Smooth muscle cell (in vitro differentiated cells): Measurements from ENCODE around the gene UTP3. TPM values are rescaled to one million over a fixed set of nuclear protein-coding genes. Genes with fewer than 3 reads are reported as not detected.
"Not testable (repeated sequence)": the region's sequence is repeated elsewhere in the genome, so short reads cannot be mapped to it uniquely, and the experiment has no call there.

ENCODE experiments used
- DNase-seq: peaks from one replicate; lab custom pipeline; 2025; ENCODE audit not compliant: unreplicated experiment; lab: John Stamatoyannopoulos, UW
- H2AFZ ChIP-seq: fragments of 200-600 bp; sonication (generic); 2 replicates; pipeline ENCODE4 v1.6.0; 2016; ENCODE audit warnings: antibody characterized with exemption, low read depth, mild to moderate bottlenecking
- H3F3A ChIP-seq: fragments of 200-600 bp; sonication (generic); 2 replicates; pipeline ENCODE4 v1.6.0; 2017; ENCODE audit warnings: antibody characterized with exemption, low read depth
- H3K27ac ChIP-seq: fragments of 200-600 bp; sonication (generic); 2 replicates; pipeline ENCODE4 v1.5.1; 2016; ENCODE audit warnings: low read depth, mild to moderate bottlenecking
- H3K27me3 ChIP-seq: fragments of 200-600 bp; sonication (generic); 2 replicates; pipeline ENCODE4 v1.6.1; 2016; ENCODE audit warnings: low read depth, mild to moderate bottlenecking
- H3K36me3 ChIP-seq: fragments of 200-600 bp; sonication (generic); 2 replicates; pipeline ENCODE4 v1.5.1; 2016; ENCODE audit warnings: low read depth
- H3K4me1 ChIP-seq: fragments of 200-600 bp; sonication (generic); 2 replicates; pipeline ENCODE4 v1.5.1; 2016; ENCODE audit warnings: low read depth
- H3K4me2 ChIP-seq: fragments of 200-600 bp; sonication (generic); 2 replicates; pipeline ENCODE4 v1.6.0; 2016; ENCODE audit warnings: mild to moderate bottlenecking
- H3K4me3 ChIP-seq: fragments of 200-600 bp; sonication (generic); 2 replicates; pipeline ENCODE4 v1.5.1; 2016; ENCODE audit warnings: mild to moderate bottlenecking
- H3K79me2 ChIP-seq: fragments of 200-600 bp; sonication (generic); 2 replicates; pipeline ENCODE4 v1.6.0; 2016; ENCODE audit warnings: low read depth, mild to moderate bottlenecking
- H3K9ac ChIP-seq: fragments of 200-600 bp; sonication (generic); 2 replicates; pipeline ENCODE4 v1.6.0; 2016; ENCODE audit warnings: low read depth
- H3K9me3 ChIP-seq: fragments of 200-600 bp; sonication (generic); replicated peaks from 2 replicates; pipeline ENCODE4 v1.5.1; 2016; ENCODE audit warnings: low read depth
- H4K20me1 ChIP-seq: fragments of 200-600 bp; sonication (generic); 2 replicates; pipeline ENCODE4 v1.6.0; 2016; ENCODE audit warnings: low read depth
- WGBS: methylation state at CpG from one replicate; pipeline ENCODE4 v1.1.7; 2016; ENCODE audit warnings: low lambda C conversion rate; 5-methylcytosine and 5-hydroxymethylcytosine counted together
- polyA plus RNA-seq: library from polyadenylated mRNA; unstranded; fragments of >200 nt; fragmentation: Nextera tagmentation; extraction: Ambion mirVana; gene quantifications from 2 replicates; pipeline ENCODE4 v1.2.1, GENCODE V29; 2016
- total RNA-seq: library from RNA; depleted of rRNA; stranded (reverse); fragments of >200 nt; gene quantifications from 2 replicates; pipeline ENCODE4 v1.2.3, GENCODE V29; 2014
- TF ChIP-seq, protein P1 (sequence below): fragments of 200-600 bp; sonication (generic); IDR thresholded peaks from 2 replicates; pipeline ENCODE4 v1.5.1; 2017; ENCODE audit warnings: borderline replicate concordance, mild to moderate bottlenecking, antibody characterized with exemption; ENCODE audit not compliant: insufficient read depth, poor library complexity, severe bottlenecking

Gene UTP3
- total and polyA plus RNA-seq, 2 experiments from 2014 or later: 11.8 to 15.2 TPM

DNA sequence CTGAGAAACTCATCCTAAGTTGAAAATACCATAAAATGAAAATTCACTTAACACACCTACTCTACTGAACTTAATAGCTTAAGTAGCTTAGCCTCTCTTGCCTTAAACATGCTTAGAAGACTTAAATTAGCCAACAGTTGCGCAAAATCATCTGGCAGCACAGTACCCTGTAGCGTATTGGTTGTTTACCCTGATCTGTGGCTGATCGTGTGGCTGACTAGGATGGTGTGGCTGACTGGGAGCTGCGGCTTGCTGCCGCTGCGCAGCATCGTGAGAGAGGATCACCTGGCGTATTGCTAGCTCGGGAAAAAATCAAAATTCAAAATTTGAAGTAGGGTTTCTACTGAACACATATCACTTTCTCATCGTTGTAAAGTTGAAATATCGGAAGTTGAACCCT lies 39.8 kb downstream of the UTP3 start:
- Histone ChIP-seq H2AFZ (no peak overlapping the region), H3K36me3 (no peaks in the 10 kb centered on the region), H3K27ac (no peak overlapping the region), H3K4me1 (no peaks in the 10 kb centered on the region), H3F3A (no peaks in the 10 kb centered on the region), H3K9ac (no peak overlapping the region), H4K20me1 (no peaks in the 10 kb centered on the region), H3K4me2 (no peak overlapping the region), H3K79me2 (peaks cover 57% of the 10 kb centered on the region), H3K27me3 (no peaks in the 10 kb centered on the region), H3K9me3 (no peaks in the 10 kb centered on the region), H3K4me3 (no peak overlapping the region)
- 95% methylated on average over 11 of the region's 11 CpGs for WGBS
- DNase-seq: no peak
- TF ChIP-seq, protein P1, sequence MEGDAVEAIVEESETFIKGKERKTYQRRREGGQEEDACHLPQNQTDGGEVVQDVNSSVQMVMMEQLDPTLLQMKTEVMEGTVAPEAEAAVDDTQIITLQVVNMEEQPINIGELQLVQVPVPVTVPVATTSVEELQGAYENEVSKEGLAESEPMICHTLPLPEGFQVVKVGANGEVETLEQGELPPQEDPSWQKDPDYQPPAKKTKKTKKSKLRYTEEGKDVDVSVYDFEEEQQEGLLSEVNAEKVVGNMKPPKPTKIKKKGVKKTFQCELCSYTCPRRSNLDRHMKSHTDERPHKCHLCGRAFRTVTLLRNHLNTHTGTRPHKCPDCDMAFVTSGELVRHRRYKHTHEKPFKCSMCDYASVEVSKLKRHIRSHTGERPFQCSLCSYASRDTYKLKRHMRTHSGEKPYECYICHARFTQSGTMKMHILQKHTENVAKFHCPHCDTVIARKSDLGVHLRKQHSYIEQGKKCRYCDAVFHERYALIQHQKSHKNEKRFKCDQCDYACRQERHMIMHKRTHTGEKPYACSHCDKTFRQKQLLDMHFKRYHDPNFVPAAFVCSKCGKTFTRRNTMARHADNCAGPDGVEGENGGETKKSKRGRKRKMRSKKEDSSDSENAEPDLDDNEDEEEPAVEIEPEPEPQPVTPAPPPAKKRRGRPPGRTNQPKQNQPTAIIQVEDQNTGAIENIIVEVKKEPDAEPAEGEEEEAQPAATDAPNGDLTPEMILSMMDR: no peak

DNA sequence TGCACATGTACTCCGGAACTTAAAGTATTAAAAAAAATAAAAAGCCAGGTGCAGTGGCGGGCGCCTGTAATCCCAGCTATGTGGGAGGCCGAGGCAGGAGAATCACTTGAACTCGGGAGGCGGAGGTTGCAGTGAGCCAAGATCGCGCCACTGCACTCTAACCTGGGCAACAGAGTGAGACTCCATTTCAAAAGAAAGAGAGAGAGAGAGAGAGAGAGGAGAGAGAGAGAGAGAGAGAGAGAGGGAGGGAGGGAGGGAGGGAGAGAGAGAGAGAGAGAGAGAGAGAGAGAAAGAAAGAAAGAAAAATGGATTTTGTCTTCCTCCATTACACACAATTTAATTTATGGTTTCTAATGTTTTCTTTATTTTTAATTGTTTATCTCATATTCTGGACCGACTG lies 44.5 kb downstream of the UTP3 start:
- not testable (repeated sequence) for DNase-seq
- H3K79me2 ChIP-seq: peaks cover 65% of the 10 kb centered on the region
- 98% methylated on average over 9 of the region's 9 CpGs for WGBS

DNA sequence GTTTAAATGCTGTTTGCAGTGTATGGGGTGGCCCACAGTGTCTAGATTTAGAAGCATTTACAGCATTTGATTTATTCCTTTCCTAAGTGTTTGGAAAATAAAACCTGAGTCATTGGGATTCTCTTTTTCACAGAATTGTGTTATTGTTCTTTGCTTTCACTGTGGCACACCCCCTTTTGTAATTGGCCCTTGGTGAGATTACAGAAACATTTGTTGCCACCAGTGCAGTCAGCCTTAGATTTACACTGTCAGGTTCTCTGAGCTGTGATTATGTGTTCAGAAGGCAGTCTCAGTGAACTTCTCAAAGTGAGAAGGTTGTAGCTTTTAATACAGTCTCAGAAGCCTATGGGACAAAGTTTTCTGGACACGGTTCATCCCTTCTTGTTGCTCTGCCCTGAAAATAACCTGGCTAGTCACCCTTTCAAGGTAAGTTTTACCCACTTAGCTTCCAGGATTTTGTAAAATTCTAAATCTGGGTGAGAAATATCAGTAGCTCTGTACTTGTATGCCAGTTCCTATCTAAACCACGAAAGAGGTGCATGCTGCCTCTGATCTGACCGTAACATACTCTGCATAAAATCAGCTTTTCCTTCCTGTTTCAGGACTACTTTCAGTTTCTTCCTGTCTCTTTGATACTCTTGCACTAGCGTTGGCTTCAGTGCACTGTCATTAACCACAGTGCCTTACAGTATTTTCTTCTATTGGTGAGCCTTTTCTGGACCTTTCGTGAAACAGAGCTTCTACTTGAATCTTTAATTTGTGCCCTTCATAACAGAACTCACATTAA lies 46.0 kb downstream of the UTP3 start:
- peak overlapping the region; percentile 50 for H3K27ac ChIP-seq
- no peaks in the 10 kb centered on the region for H3K9me3 ChIP-seq
- DNase-seq: no peak
- no peaks in the 10 kb centered on the region for H3K27me3 ChIP-seq
- peak overlapping the region; percentile 68 for H2AFZ ChIP-seq
- TF ChIP-seq, protein P1: no peak
- H3K9ac ChIP-seq: peak overlapping the region; percentile 21
- 66% methylated on average over 5 of the region's 5 CpGs for WGBS
- H3K4me2 ChIP-seq: peak overlapping the region; percentile 83
- peaks cover 13% of the 10 kb centered on the region for H3K4me1 ChIP-seq
- H3F3A ChIP-seq: no peaks in the 10 kb centered on the region
- H3K79me2 ChIP-seq: peaks cover 66% of the 10 kb centered on the region
- H3K4me3 ChIP-seq: peak overlapping the region; percentile 47
- H4K20me1 ChIP-seq: peaks cover 28% of the 10 kb centered on the region
- no peaks in the 10 kb centered on the region for H3K36me3 ChIP-seq

More for the DNA sequence above, 44.5 kb downstream of the UTP3 start:
- not testable (repeated sequence) for H3K9ac ChIP-seq, H3K4me2 ChIP-seq, H3K4me3 ChIP-seq, H3K9me3 ChIP-seq, H3K27ac ChIP-seq, H3K27me3 ChIP-seq, H2AFZ ChIP-seq, H3K36me3 ChIP-seq, H3F3A ChIP-seq
- peaks cover 10% of the 10 kb centered on the region for H3K4me1 ChIP-seq
- H4K20me1 ChIP-seq: peaks cover 21% of the 10 kb centered on the region

GRCh38 chr4:70734971-70735370 lies 46.6 kb downstream of the UTP3 start:
- TF ChIP-seq, protein P1: no peak
- Histone ChIP-seq H3K4me3 (peak overlapping the region; percentile 47), H3K9ac (peak overlapping the region; percentile 21), H2AFZ (peak overlapping the region; percentile 68), H4K20me1 (peaks cover 30% of the 10 kb centered on the region), H3K27ac (peak overlapping the region; percentile 50), H3K9me3 (no peaks in the 10 kb centered on the region), H3F3A (no peaks in the 10 kb centered on the region), H3K27me3 (no peaks in the 10 kb centered on the region), H3K4me1 (peaks cover 17% of the 10 kb centered on the region), H3K36me3 (no peaks in the 10 kb centered on the region), H3K79me2 (peaks cover 64% of the 10 kb centered on the region), H3K4me2 (peak overlapping the region; percentile 83)
- no peak for DNase-seq
- 84% methylated on average over 3 of the region's 3 CpGs for whole genome bisulfite sequencing

DNA sequence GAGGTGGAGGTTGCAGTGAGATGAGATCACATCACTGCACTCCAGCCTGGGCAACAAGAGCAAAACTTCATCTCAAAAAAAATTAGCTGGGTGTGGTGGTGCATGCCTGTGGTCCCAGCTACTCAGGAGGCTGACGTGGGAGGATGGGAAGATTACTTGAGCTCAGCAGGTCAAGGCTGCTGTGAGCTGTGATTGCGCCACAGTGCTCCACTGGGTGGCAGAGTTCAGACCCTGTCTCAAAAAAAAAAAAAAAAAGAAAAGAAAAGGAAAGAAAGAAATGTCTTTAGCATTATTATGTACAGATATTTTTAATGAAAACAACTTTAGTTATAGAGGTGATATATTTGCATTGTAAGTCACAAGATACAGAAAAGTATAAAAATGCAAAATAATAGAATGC lies 47.6 kb downstream of the UTP3 start:
- WGBS: 51% methylated on average over 2 of the region's 2 CpGs
- H3K4me3 ChIP-seq, H3K27ac ChIP-seq, DNase-seq, H3K9ac ChIP-seq, H3K27me3 ChIP-seq, H3K9me3 ChIP-seq, H3K4me2 ChIP-seq, H3K36me3 ChIP-seq, H3F3A ChIP-seq, H2AFZ ChIP-seq: not testable (repeated sequence)
- H3K79me2 ChIP-seq: peaks cover 67% of the 10 kb centered on the region
- peaks cover 17% of the 10 kb centered on the region for H3K4me1 ChIP-seq
- peaks cover 39% of the 10 kb centered on the region for H4K20me1 ChIP-seq
